Upper lobe of right lung (tissue), 1 donor: ENCODE results near the gene TLDC2. TPM values are rescaled to one million over a fixed set of nuclear protein-coding genes. Genes with fewer than 3 reads are reported as not detected.
A peak's percentile ranks its signal among the peaks of the same experiment; 100 is the strongest.

Experiments used
- ATAC-seq: fragments of 200-7000 bp; cut with Tn5 transposase; one replicate; pipeline ENCODE4 v1.9.1; 2020; ENCODE audit warnings: mild to moderate bottlenecking, moderate library complexity
- DNase-seq: peaks from one replicate; pipeline ENCODE4 v3.0.0-alpha.2; 2020
- H3K27ac ChIP-seq: fragments of 200-600 bp; one replicate; pipeline ENCODE4 v1.8.0; 2022
- H3K27me3 ChIP-seq: fragments of 200-600 bp; one replicate; pipeline ENCODE4 v1.8.0; 2022; ENCODE audit warnings: mild to moderate bottlenecking
- H3K36me3 ChIP-seq: fragments of 200-600 bp; one replicate; pipeline ENCODE4 v1.8.0; 2022
- H3K4me1 ChIP-seq: fragments of 200-600 bp; one replicate; pipeline ENCODE4 v1.8.0; 2022
- H3K4me3 ChIP-seq: fragments of 200-600 bp; one replicate; pipeline ENCODE4 v1.8.0; 2022; ENCODE audit warnings: mild to moderate bottlenecking
- H3K9me3 ChIP-seq: fragments of 200-600 bp; one replicate; pipeline ENCODE4 v1.8.0; 2022
- intact Hi-C: fragments of 100-400 bp; cut with DNase I; formaldehyde crosslinking; loops from one replicate; pipeline ENCODE4 v1.11.0; 2022
- total RNA-seq: library from RNA; stranded (reverse); fragmentation: NEBNext Ultra II Directional; extraction: Animal tissue kit (Norgen Biotek cat#: 25700); gene quantifications from one replicate; pipeline ENCODE4 v1.2.1, GENCODE V29; 2021
- TF ChIP-seq, protein P1 (sequence below): fragments of 200-600 bp; IDR thresholded peaks from one replicate; pipeline ENCODE4 v1.8.0; 2022; ENCODE audit warnings: antibody characterized with exemption
- donor health status: DM: no; HTN: yes; CAD: no; lungs with severe emphysema.

Gene TLDC2
- total RNA-seq, 1 donor from 2014 or later = 1.6 TPM

GRCh38 chr20:36845288-36845971, 30.5 kb upstream of the TLDC2 start:
- no peaks in the 10 kb centered on the region for H3K36me3 ChIP-seq
- DNase-seq = no peak

DNA sequence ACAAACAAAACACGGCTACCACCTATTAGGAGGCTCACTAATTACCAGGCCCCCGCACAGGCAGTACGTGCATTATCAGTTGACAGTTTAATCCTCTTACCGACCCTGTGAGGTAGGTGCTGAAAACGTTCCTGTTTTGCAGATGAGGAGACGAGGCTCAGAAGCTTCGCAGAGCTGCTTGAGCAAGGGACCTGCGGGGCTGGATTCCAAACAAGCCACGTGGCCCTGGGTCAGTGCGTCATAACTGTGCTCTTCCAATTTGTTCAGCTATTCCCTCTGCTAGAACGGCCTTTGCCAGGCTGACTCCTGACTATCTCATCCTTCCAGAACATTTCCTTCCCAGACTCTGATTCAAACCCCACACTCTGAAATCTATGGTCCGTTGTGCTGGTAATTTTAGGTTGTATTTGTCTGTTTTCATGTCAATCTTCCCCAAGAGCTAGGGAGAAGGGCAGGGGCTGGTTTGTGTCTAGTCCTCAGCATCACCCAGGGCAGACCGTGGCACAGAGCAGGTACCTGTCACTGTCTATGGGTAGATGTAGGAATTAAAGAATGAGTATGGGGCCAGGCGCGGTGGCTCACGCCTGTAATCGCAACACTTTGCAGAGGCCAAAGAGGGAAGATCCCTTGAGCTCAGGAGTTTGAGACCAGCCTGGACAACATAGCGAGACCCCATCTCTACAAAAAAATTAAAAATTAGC, 28.8 kb upstream of the TLDC2 start:
- Histone ChIP-seq H3K27me3 (no peaks in the 10 kb centered on the region), H3K4me1 (peaks cover 62% of the 10 kb centered on the region), H3K9me3 (no peaks in the 10 kb centered on the region), H3K27ac (peak overlapping the region; percentile 72), H3K36me3 (no peaks in the 10 kb centered on the region), H3K4me3 (no peak overlapping the region)
- DNase-seq (no peak), ATAC-seq (peak; percentile 39)
- intact Hi-C loops = no loop called here
- TF ChIP-seq, protein P1, sequence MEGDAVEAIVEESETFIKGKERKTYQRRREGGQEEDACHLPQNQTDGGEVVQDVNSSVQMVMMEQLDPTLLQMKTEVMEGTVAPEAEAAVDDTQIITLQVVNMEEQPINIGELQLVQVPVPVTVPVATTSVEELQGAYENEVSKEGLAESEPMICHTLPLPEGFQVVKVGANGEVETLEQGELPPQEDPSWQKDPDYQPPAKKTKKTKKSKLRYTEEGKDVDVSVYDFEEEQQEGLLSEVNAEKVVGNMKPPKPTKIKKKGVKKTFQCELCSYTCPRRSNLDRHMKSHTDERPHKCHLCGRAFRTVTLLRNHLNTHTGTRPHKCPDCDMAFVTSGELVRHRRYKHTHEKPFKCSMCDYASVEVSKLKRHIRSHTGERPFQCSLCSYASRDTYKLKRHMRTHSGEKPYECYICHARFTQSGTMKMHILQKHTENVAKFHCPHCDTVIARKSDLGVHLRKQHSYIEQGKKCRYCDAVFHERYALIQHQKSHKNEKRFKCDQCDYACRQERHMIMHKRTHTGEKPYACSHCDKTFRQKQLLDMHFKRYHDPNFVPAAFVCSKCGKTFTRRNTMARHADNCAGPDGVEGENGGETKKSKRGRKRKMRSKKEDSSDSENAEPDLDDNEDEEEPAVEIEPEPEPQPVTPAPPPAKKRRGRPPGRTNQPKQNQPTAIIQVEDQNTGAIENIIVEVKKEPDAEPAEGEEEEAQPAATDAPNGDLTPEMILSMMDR = no peak

More at GRCh38 chr20:36845288-36845971, 30.5 kb upstream of the TLDC2 start:
- Histone ChIP-seq H3K27ac (peak overlapping the region; percentile 72), H3K4me3 (no peak overlapping the region), H3K27me3 (no peaks in the 10 kb centered on the region), H3K4me1 (peaks cover 58% of the 10 kb centered on the region), H3K9me3 (no peaks in the 10 kb centered on the region)
- ATAC-seq = no peak
- intact Hi-C loops = no loop called here
- TF ChIP-seq, protein P1 = no peak

DNA sequence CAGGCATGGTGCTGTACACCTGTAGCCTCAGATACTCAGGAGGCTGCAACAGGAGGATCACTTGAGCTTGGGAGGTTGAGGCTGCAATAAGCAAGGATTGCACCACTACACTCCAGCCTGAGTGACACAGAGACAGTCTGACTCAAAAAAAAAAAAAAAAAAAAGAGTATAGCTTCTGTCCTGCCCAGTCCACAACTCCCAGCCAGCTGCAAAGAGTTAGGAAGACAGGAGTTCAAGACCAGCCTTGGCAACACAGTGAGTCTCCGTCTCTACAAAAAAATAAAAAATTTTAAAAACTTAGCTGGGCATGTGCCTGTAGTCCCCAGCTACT, 28.3 kb upstream of the TLDC2 start:
- Histone ChIP-seq H3K4me1 (peaks cover 63% of the 10 kb centered on the region), H3K27me3 (no peaks in the 10 kb centered on the region), H3K9me3 (no peaks in the 10 kb centered on the region), H3K27ac (peak overlapping the region; percentile 72), H3K36me3 (no peaks in the 10 kb centered on the region), H3K4me3 (no peak overlapping the region)
- no peak for DNase-seq
- intact Hi-C loops = no loop called here
- TF ChIP-seq, protein P1 = no peak
- no peak for ATAC-seq

DNA sequence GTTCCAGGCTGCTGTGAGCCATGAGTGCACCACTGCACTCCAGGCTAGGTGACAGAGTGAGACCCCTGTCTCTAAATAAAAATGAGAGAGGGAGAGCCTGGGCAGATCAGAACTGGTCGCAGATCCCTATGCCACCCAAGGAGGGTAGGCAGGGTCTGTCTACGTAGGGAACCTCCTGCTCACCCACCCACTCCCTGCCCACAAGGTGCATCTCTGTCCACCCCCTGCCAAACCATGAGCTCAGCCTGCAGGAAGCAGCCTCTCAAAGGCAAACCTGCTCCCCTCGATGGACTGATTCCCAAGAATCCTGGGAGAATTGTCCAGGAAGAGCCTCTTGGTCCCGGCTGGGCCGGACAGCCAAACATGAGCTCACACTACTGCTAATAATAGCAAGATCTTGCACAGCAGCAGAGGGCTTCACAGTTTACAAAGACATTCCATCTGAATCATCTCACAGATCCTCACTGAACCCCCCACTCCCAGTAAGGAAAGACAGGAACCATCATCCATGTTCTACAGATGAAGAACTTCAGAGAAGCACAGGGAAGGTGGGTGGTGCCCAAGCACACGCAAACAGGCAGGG, 27.8 kb upstream of the TLDC2 start:
- intact Hi-C loops = no loop called here
- Histone ChIP-seq H3K27ac (peak overlapping the region; percentile 72), H3K9me3 (no peaks in the 10 kb centered on the region), H3K27me3 (no peaks in the 10 kb centered on the region), H3K4me1 (peaks cover 58% of the 10 kb centered on the region), H3K36me3 (no peaks in the 10 kb centered on the region), H3K4me3 (no peak overlapping the region)
- DNase-seq = no peak
- peak; percentile 22 for ATAC-seq
- TF ChIP-seq, protein P1 = no peak

DNA sequence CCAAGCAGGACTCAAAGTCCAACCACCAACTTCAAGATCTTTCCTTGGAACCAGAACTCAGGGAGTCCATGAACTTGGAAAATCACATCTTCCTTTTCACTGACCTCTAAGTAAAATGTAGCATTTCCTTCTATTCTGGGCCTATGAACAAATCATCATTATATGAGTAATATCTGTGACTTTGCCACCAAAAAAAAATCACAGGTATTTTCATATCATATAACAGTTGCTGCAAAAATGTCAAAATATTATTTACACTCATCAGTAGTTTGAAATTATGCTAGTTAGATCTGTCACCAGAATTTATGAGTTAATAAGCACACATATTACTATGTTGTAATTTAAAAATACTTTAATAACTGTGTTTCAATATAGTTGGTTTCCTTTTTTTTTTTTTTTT, 27.3 kb upstream of the TLDC2 start:
- Histone ChIP-seq H3K36me3 (no peaks in the 10 kb centered on the region), H3K4me3 (no peak overlapping the region), H3K27me3 (no peaks in the 10 kb centered on the region), H3K9me3 (no peaks in the 10 kb centered on the region), H3K27ac (peak overlapping the region; percentile 72), H3K4me1 (peaks cover 53% of the 10 kb centered on the region)
- intact Hi-C loops = no loop called here
- TF ChIP-seq, protein P1 = no peak
- ATAC-seq (no peak), DNase-seq (no peak)
